Activated CD8-positive, alpha-beta memory T cell treated with anti-CD3 and anti-CD28 coated beads, Interleukin-2, amount 50 U/mL, for 48 hours (primary cell): ENCODE measurements around the gene VAMP2.

Experiments
- DNase-seq: peaks from one replicate; pipeline ENCODE4 v3.0.0-alpha.2; 2020

VAMP2 gene, protein sequence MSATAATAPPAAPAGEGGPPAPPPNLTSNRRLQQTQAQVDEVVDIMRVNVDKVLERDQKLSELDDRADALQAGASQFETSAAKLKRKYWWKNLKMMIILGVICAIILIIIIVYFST

GRCh38 chr17:8162233-8162996 lies at the start of gene VAMP2:
Gene VAMP2 (minus strand): TSS chr17:8162948. CDS start chr17:8162879, 69 bp downstream.
- DNase-seq: peak; percentile 91

GRCh38 chr17:8210761-8211458 lies 48.2 kb upstream of the VAMP2 start:
- DNase-seq: peak; percentile 64

GRCh38 chr17:8209907-8210760 lies 47.4 kb upstream of the VAMP2 start, which contains the start of gene AURKB:
Gene AURKB (minus strand): TSS chr17:8210575. CDS start chr17:8210224, 351 bp downstream.
- peak; percentile 94 for DNase-seq

- DNase-seq: no peak
Observed at GRCh38 chr17:8206536-8206935, 43.8 kb upstream of the VAMP2 start.

- DNase-seq: no peak
Observed at GRCh38 chr17:8204761-8205555, 42.2 kb upstream of the VAMP2 start.

DNA sequence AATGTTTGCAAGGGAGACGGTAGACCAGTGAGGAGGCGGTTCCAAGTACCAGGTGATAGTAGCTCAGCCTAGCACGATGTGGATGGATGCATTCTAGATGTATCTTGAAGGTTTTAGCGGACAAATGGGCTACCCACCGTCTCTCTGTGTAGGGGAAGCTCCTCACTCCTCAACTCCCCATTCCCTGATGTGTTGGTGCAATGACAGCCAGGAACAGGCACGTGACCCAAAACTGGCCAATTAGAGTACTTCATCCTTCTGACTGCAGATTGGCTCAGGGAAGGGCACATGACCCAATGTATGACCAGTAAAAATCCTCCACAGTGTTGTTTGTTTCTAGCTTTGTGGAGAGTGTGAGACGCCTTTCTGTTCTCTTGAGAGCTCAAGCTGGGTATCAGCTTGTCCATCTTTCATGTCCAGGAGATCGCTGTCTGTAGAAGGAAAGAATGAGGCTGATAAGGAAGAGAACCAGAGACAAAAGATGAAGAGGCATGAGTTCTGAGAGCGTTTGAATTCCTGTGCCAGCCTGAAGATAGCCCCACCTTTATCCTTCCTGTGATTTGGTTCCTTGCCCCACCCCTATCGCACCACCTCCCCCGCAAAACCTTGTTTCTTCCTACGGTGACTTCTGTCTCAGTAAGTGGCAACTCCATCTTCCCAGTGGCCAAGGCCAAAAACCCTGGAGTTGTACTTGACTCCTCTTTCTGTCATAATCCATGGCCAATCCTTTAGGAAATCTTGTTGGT lies 29.5 kb upstream of the VAMP2 start:
- peak; percentile 69 for DNase-seq

DNA sequence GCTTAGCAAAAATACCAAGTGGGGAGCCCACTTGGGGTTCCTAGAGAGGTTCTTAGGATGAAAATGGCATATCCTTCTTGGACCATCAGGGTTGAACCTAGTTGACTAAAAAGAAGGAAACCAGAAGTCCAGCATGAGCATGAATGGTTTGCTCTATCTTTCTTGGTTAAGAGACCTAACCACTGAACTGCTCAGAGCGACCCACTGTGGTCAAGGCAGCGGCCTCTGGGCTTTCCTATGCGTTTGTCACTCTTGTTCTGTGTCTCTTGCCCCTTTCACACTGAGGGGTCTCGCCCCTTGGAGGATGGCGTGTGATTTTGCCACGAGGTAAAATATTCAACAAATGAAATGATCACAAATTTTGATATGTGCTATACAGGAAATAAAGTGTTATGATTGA lies 27.8 kb upstream of the VAMP2 start:
- no peak for DNase-seq

GRCh38 chr17:8189711-8190477 lies 27.1 kb upstream of the VAMP2 start, which contains the start of gene BORCS6:
Gene BORCS6 (minus strand): TSS chr17:8190180. CDS start chr17:8190140, 40 bp downstream.
- peak; percentile 92 for DNase-seq

- peak; percentile 60 for DNase-seq
Observed at GRCh38 chr17:8189041-8189710, 26.4 kb upstream of the VAMP2 start.

DNA sequence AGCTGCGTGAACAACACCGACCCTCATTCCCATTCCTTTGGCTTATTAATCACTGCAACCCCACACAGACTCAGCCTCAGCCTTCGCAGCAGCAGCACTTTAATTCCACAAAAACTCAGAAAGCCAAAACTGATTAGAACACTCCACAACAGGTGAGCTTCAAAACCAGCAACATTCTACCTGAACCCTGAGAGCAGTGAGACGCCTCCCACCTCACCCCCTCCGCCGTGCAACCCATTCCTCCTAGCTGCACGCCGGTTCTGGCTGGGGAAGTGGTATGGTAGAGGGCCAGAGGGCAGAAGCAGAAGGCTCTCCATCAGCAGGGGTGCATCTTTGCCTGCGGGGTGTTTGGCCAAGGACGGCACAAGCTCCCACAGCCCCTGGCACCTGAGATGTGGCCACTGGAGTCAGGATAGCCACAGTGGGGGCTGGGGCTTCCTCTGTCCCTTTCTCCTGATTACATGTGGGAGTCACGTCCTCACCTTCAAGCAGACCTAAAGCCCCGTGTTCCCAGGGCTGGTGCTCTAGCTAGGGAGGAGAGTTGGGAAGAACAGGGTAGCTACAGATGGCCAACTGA lies 25.6 kb upstream of the VAMP2 start:
- DNase-seq: peak; percentile 62

- peak; percentile 99 for DNase-seq
Observed at GRCh38 chr17:8187517-8188262, 24.9 kb upstream of the VAMP2 start.

- DNase-seq: peak; percentile 100
Observed at GRCh38 chr17:8186787-8187516, 24.2 kb upstream of the VAMP2 start.

DNA sequence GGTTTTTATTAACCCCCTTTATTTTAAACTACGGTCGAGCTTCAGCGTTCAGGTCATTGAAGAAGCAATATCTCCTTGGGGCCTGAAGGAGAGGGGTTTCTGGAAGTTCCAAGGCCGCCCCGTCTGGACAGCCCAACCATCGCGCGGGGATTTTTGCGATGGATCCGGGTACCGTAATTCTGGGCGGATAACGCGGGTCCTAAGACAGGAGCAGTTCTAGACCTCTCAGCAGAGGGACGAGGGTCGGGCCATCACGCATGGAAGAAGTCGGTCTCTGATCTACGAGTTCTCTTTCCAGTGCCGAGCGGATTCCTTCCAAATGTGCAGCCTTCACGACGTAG lies 23.7 kb upstream of the VAMP2 start:
- DNase-seq: no peak

- peak; percentile 100 for DNase-seq
Observed at GRCh38 chr17:8185582-8186445, 23.1 kb upstream of the VAMP2 start.

GRCh38 chr17:8176998-8177731 lies 14.4 kb upstream of the VAMP2 start:
- no peak for DNase-seq

DNA sequence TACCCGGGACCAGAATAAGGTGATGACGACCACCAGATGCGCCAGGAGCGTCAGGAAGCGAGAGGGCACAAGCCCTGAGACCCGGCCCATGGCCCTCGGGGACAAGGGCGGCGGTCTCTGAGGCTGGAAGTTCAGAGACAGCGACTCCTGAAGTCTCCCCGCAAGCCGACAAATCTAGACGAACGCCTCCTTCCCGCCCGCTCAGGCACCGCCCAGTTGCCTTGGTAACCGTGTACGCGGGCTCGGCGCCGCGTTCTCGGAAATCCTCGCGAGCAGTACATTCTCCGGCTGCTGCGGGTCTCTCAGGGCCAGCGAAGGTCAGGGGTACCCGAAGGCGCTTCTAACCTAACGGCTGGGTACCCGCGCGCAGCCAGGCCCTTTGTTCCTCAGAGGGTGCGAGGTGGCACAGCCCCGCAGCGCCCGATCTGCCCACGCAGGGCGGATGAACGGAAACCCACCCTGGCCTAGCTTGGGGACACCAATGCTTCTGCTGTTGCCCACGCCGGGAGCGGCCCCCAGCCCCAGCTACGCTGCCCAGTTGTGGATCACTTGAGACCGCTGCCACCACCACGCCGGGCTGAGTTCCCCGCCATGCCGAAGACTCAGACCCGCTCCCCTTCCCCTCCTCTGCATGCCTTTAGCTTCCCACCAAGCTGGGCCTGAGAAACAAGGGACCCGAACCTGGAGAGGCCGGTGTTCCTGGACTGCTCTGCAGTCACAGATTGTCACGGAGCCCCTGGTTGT lies 13.6 kb upstream of the VAMP2 start, which contains the start of gene TMEM107:
Gene TMEM107, minus strand, starts transcription at position 184 of the 744 bp plus-strand sequence. Its CDS starts 94 bp downstream, at position 90.
- DNase-seq: peak; percentile 92
